B cell (primary cell): Measurements from ENCODE around the gene FMNL2. TPM values are rescaled to one million over a fixed set of nuclear protein-coding genes. Genes with fewer than 3 reads are reported as not detected.

ENCODE experiments used
- ATAC-seq: fragments of 200-7000 bp; cut with Tn5 transposase; one replicate; pipeline ENCODE4 v1.10.0; 2021; ENCODE audit warnings: low read depth, mild to moderate bottlenecking, moderate number of reproducible peaks, moderate library complexity
- CTCF ChIA-PET: fragments of 350-600 bp; sonication (Branson Sonifier 250); formaldehyde crosslinking; loops from one replicate; lab custom pipeline; 2021; ENCODE audit warnings: antibody characterized with exemption, inconsistent platforms; lab: Charles Lee
- POLR2A ChIA-PET: fragments of 350-600 bp; sonication (Branson Sonifier 250); formaldehyde crosslinking; loops from one replicate; lab custom pipeline; 2021; ENCODE audit warnings: antibody characterized with exemption; lab: Charles Lee
- DNase-seq: peaks from one replicate; pipeline ENCODE4 v3.0.0; 2013
- H2AFZ ChIP-seq: 2 replicates; pipeline ENCODE4 v1.6.1; 2012; ENCODE audit warnings: mild to moderate bottlenecking, low read depth, low read length; ENCODE audit not compliant: insufficient read depth, poor library complexity, severe bottlenecking
- H3K27ac ChIP-seq, 2 donors: 1 replicate in 1 of 2; 2 replicates in 1 of 2; pipeline ENCODE4 v1.5.1; 2012 to 2013; ENCODE audit warnings: low read length in 2 of 2, mild to moderate bottlenecking in 2 of 2, moderate library complexity in 1 of 2
- H3K27me3 ChIP-seq, 4 experiments: fragments of 200-600 bp in 1 of 4; sonication (generic) in 1 of 4; replicated peaks in 1 of 4; 1 replicate in 2 of 4; 2 replicates in 2 of 4; pipeline versions ENCODE4 v1.6.1 to v1.7.0; 2013 to 2016; ENCODE audit warnings: low read length in 3 of 4, mild to moderate bottlenecking in 2 of 4, mixed read lengths in 1 of 4, moderate library complexity in 1 of 4; ENCODE audit not compliant: insufficient read depth in 4 of 4, control insufficient read depth in 3 of 4; ENCODE audit errors: control extremely low read depth in 1 of 4
- H3K36me3 ChIP-seq, 2 experiments: replicated peaks in 1 of 2; 1 replicate in 1 of 2; 2 replicates in 1 of 2; pipeline versions ENCODE4 v1.6.1 to v1.7.1; 2013; ENCODE audit warnings: low read length in 1 of 2; ENCODE audit not compliant: insufficient read depth in 2 of 2, control insufficient read depth in 1 of 2; ENCODE audit errors: control extremely low read depth in 1 of 2, extremely low read depth in 1 of 2
- H3K4me1 ChIP-seq, 2 donors: fragments of 200-600 bp in 1 of 2; sonication (generic) in 1 of 2; 1 replicate in 1 of 2; 2 replicates in 1 of 2; pipeline versions ENCODE4 v1.5.1 to v1.6.1; 2013 to 2017; ENCODE audit warnings: low read length in 2 of 2; ENCODE audit not compliant: control insufficient read depth in 2 of 2, insufficient read depth in 2 of 2
- H3K4me2 ChIP-seq: replicated peaks from 2 replicates; pipeline ENCODE3; 2012; ENCODE audit warnings: mild to moderate bottlenecking, low read depth, low read length; ENCODE audit not compliant: poor library complexity, severe bottlenecking
- H3K4me3 ChIP-seq, 5 experiments: fragments of 200-600 bp in 1 of 5; sonication (generic) in 1 of 5; 1 replicate in 3 of 5; 2 replicates in 2 of 5; pipeline versions ENCODE4 v1.5.1 to v1.7.0; 2011 to 2016; ENCODE audit warnings: low read length in 4 of 5, mild to moderate bottlenecking in 4 of 5, low read depth in 2 of 5, control low read depth in 1 of 5, moderate library complexity in 1 of 5; ENCODE audit not compliant: insufficient read depth in 1 of 5; ENCODE audit errors: control extremely low read depth in 1 of 5, extremely low read depth in 1 of 5
- H3K79me2 ChIP-seq: fragments of 200-600 bp; sonication (generic); one replicate; pipeline ENCODE4 v1.6.0; 2016; ENCODE audit warnings: low read length; ENCODE audit not compliant: control insufficient read depth, insufficient read depth
- H3K9ac ChIP-seq: fragments of 200-600 bp; sonication (generic); 2 replicates; pipeline ENCODE4 v1.6.1; 2017; ENCODE audit warnings: mild to moderate bottlenecking, low read length, moderate library complexity
- H3K9me3 ChIP-seq, 3 donors: one replicate each; pipeline versions ENCODE4 v1.6.1 to v1.7.1; 2013; ENCODE audit warnings: low read length in 2 of 3; ENCODE audit not compliant: control insufficient read depth in 2 of 3, insufficient read depth in 1 of 3; ENCODE audit errors: control extremely low read depth in 1 of 3
- H4K20me1 ChIP-seq: 2 replicates; pipeline ENCODE4 v1.6.0; 2012; ENCODE audit warnings: mild to moderate bottlenecking, low read length; ENCODE audit not compliant: insufficient read depth, control insufficient read depth, poor library complexity, severe bottlenecking
- H3K27ac Mint-ChIP-seq: one replicate; pipeline ENCODE4 v1.8.0; 2021; ENCODE audit warnings: mixed read lengths
- H3K27me3 Mint-ChIP-seq: one replicate; pipeline ENCODE4 v1.8.0; 2021; ENCODE audit warnings: mixed read lengths
- H3K4me1 Mint-ChIP-seq: one replicate; pipeline ENCODE4 v1.8.0; 2021; ENCODE audit warnings: mixed read lengths
- H3K4me3 Mint-ChIP-seq: one replicate; pipeline ENCODE4 v1.8.0; 2021; ENCODE audit warnings: mixed read lengths
- H3K9me3 Mint-ChIP-seq: one replicate; pipeline ENCODE4 v1.8.0; 2022; ENCODE audit warnings: mixed read lengths; ENCODE audit not compliant: insufficient read depth
- CTCF ChIP-seq: fragments of 200-600 bp; IDR thresholded peaks from one replicate; pipeline ENCODE4 v1.8.0; 2022; ENCODE audit warnings: antibody characterized with exemption, mild to moderate bottlenecking
- EZH2 ChIP-seq: IDR thresholded peaks from 2 replicates; pipeline ENCODE4 v1.6.1; 2012; ENCODE audit warnings: borderline replicate concordance, low read depth, mild to moderate bottlenecking, moderate library complexity, low read length; ENCODE audit not compliant: insufficient read depth, poor library complexity, severe bottlenecking
- WGBS: methylation state at CpG from one replicate; pipeline ENCODE4 v1.1.5; 2013; ENCODE audit warnings: missing lambda C conversion rate; ENCODE audit not compliant: insufficient coverage; 5-methylcytosine and 5-hydroxymethylcytosine counted together
- intact Hi-C: fragments of 100-400 bp; cut with micrococcal nuclease; formaldehyde crosslinking; loops from one replicate; pipeline ENCODE4 v1.10.0; 2022
- polyA plus RNA-seq: library from polyadenylated mRNA; depleted of rRNA; stranded (reverse); fragments of >200 nt; gene quantifications from 2 replicates; pipeline ENCODE4 v1.2.3, GENCODE V29; 2012
- total RNA-seq, 2 donors: library from RNA; stranded (reverse); fragments of 120-200 nt in 1 of 2; gene quantifications; 1 replicate in 1 of 2; 2 replicates in 1 of 2; pipeline versions ENCODE4 v1.2.3 to v1.2.4, GENCODE V29; 2013 to 2022

Gene FMNL2
- total and polyA plus RNA-seq, 2 donors (not counting 1 experiment from before 2014, with no cell fraction given) = 0.73 to 8.8 TPM

- Histone ChIP-seq H3K27me3 (no peaks in the 10 kb centered on the region), H3K27ac (no peak overlapping the region), H3K9ac (no peak overlapping the region), H3K4me3 (no peak overlapping the region), H3K9me3 (no peaks in the 10 kb centered on the region), H4K20me1 (no peaks in the 10 kb centered on the region), H3K36me3 (no peaks in the 10 kb centered on the region), H3K4me2 (no peak overlapping the region), H2AFZ (no peak overlapping the region), H3K79me2 (no peaks in the 10 kb centered on the region), H3K4me1 (no peaks in the 10 kb centered on the region)
- WGBS = 88% methylated on average over 1 of the region's 3 CpGs
- peaks cover 2% of the 10 kb centered on the region for H3K4me1 Mint-ChIP-seq
- no peak overlapping the region for H3K4me3 Mint-ChIP-seq
- no peak for TF ChIP-seq CTCF
- TF ChIP-seq EZH2 = no peak
- H3K27me3 Mint-ChIP-seq = no peaks in the 10 kb centered on the region
- ChIA-PET POLR2A (no interaction called here), CTCF (no interaction called here)
- intact Hi-C loops = no loop called here
- DNase-seq (no peak), ATAC-seq (no peak)
- H3K27ac Mint-ChIP-seq = no peak overlapping the region
- no peaks in the 10 kb centered on the region for H3K9me3 Mint-ChIP-seq
Observed at GRCh38 chr2:152509772-152510491, 175.0 kb downstream of the FMNL2 start.

GRCh38 chr2:152510621-152511020, 175.6 kb downstream of the FMNL2 start:
- ChIA-PET POLR2A (no interaction called here), CTCF (no interaction called here)
- intact Hi-C loops = no loop called here
- 90% methylated on average over 2 of the region's 5 CpGs for WGBS
- ATAC-seq (no peak), DNase-seq (no peak)
- Histone ChIP-seq H2AFZ (no peak overlapping the region), H3K4me3 (no peak overlapping the region), H3K79me2 (no peaks in the 10 kb centered on the region), H3K27me3 (no peaks in the 10 kb centered on the region), H3K4me1 (no peaks in the 10 kb centered on the region), H3K9ac (no peak overlapping the region), H3K9me3 (no peaks in the 10 kb centered on the region), H3K4me2 (no peak overlapping the region), H3K36me3 (no peaks in the 10 kb centered on the region), H3K27ac (no peak overlapping the region), H4K20me1 (no peaks in the 10 kb centered on the region)
- H3K4me3 Mint-ChIP-seq = no peak overlapping the region
- H3K27ac Mint-ChIP-seq = no peak overlapping the region
- peaks cover 2% of the 10 kb centered on the region for H3K4me1 Mint-ChIP-seq
- H3K9me3 Mint-ChIP-seq = no peaks in the 10 kb centered on the region
- no peaks in the 10 kb centered on the region for H3K27me3 Mint-ChIP-seq
- TF ChIP-seq EZH2 (no peak), CTCF (no peak)
